Chondrocyte (in vitro differentiated cells): Measurements from ENCODE around the gene PHACTR4. TPM values are rescaled to one million over a fixed set of nuclear protein-coding genes. Genes with fewer than 3 reads are reported as not detected.
"Not testable (repeated sequence)": the region's sequence is repeated elsewhere in the genome, so short reads cannot be mapped to it uniquely, and the experiment has no call there.

ENCODE experiments used
- DNase-seq: peaks from one replicate; pipeline ENCODE4 v3.0.0; 2021; ENCODE audit warnings: mixed read lengths, low spot score
- H3K27ac Mint-ChIP-seq: one replicate; pipeline ENCODE4 v1.8.0; 2021; ENCODE audit warnings: mild to moderate bottlenecking, moderate library complexity, mixed read lengths; ENCODE audit not compliant: unreplicated experiment
- H3K27me3 Mint-ChIP-seq: 2 replicates; pipeline ENCODE4 v1.8.0; 2021; ENCODE audit warnings: low read depth, mixed read lengths
- H3K36me3 Mint-ChIP-seq: 2 replicates; pipeline ENCODE4 v1.8.0; 2021; ENCODE audit warnings: low read depth, mixed read lengths
- H3K4me1 Mint-ChIP-seq: 2 replicates; pipeline ENCODE4 v1.8.0; 2021; ENCODE audit warnings: low read depth, mild to moderate bottlenecking, mixed read lengths
- H3K4me3 Mint-ChIP-seq: one replicate; pipeline ENCODE4 v1.8.0; 2021; ENCODE audit warnings: mild to moderate bottlenecking, moderate library complexity, mixed read lengths; ENCODE audit not compliant: unreplicated experiment
- H3K9me3 Mint-ChIP-seq: 2 replicates; pipeline ENCODE4 v1.8.0; 2021; ENCODE audit warnings: low read depth, mixed read lengths
- total RNA-seq: library from RNA; stranded (reverse); gene quantifications from 3 replicates; pipeline ENCODE4 v1.2.1, GENCODE V29; 2021
- TF ChIP-seq, protein P1 (sequence below): fragments of 200-600 bp; sonication (generic); IDR thresholded peaks from 2 replicates; pipeline ENCODE4 v1.5.0; 2021; ENCODE audit warnings: antibody characterized with exemption, mild to moderate bottlenecking, moderate library complexity

The PHACTR4 gene
- total RNA-seq, 1 donor from 2014 or later = 39.9 TPM

DNA sequence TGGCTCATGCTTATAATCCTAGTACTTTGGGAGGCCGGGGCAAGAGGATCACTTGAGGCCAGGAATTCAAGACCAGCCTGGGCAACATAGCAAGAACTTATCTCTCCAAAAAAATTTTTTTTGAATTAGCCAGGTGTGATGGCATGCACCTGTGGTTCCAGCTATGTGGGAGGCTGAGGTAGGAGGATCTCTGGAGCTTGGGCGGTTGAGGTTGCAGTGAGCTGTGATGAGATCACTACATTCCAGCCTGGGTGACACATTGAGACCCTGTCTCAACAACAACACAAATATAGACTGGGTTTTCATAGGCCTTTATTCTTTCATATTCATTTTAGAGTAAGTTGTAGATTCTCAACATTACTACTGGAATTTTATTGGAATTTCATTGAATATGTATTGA, 27.9 kb upstream of the PHACTR4 start:
- no peaks in the 10 kb centered on the region for H3K36me3 Mint-ChIP-seq
- H3K9me3 Mint-ChIP-seq = no peaks in the 10 kb centered on the region
- H3K4me1 Mint-ChIP-seq = no peaks in the 10 kb centered on the region
- no peak overlapping the region for H3K27ac Mint-ChIP-seq
- no peak for DNase-seq
- TF ChIP-seq, protein P1, sequence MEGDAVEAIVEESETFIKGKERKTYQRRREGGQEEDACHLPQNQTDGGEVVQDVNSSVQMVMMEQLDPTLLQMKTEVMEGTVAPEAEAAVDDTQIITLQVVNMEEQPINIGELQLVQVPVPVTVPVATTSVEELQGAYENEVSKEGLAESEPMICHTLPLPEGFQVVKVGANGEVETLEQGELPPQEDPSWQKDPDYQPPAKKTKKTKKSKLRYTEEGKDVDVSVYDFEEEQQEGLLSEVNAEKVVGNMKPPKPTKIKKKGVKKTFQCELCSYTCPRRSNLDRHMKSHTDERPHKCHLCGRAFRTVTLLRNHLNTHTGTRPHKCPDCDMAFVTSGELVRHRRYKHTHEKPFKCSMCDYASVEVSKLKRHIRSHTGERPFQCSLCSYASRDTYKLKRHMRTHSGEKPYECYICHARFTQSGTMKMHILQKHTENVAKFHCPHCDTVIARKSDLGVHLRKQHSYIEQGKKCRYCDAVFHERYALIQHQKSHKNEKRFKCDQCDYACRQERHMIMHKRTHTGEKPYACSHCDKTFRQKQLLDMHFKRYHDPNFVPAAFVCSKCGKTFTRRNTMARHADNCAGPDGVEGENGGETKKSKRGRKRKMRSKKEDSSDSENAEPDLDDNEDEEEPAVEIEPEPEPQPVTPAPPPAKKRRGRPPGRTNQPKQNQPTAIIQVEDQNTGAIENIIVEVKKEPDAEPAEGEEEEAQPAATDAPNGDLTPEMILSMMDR = no peak
- H3K4me3 Mint-ChIP-seq = no peak overlapping the region
- H3K27me3 Mint-ChIP-seq = no peaks in the 10 kb centered on the region

DNA sequence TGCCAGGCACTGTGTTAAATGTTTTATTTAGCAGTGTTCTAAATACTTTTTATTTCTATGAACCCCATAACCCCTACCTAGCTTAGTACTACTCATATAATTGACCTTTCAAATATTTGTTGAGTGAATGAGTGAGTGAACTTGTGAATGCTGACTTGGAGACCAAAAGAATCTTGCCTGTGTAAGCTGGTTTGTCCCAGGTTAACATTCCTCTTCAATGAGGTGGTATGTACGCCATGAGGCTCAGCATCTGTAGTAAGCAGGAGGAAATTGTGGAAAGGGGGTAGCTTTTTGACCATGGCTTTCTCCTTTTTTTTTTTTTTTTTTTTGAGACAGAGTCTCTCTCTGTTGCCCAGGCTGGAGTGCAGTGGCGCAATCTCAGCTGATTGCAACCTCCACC, 26.1 kb upstream of the PHACTR4 start:
- DNase-seq = no peak
- no peak overlapping the region for H3K27ac Mint-ChIP-seq

DNA sequence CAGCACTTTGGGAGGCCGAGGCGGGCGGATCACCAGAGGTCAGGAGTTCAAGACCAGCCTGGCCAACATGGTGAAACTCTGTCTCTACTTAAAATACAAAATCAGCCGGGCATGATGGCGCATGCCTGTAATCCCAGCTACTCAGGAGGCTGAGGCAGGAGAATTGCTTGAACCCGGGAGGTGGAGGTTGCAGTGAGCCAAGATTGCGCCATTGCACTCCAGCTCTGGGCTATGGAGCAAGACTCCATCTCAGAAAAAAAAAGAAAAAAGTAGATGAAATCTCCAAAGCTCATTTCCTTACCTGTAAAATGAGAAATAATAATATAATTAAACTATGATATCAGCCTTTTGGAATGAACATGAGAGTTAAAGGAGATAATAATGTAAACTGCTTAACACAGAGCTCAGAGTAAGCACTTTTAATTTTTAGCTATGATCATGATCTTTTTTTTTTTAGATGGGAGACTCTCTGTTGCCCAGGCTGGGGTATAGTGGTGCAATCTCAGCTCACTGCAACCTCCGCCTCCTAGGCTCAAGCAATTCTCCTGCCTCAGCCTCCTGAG, 16.2 kb upstream of the PHACTR4 start:
- not testable (repeated sequence) for H3K4me3 Mint-ChIP-seq, H3K27me3 Mint-ChIP-seq, H3K9me3 Mint-ChIP-seq, H3K36me3 Mint-ChIP-seq
- peaks cover 10% of the 10 kb centered on the region for H3K4me1 Mint-ChIP-seq
- peak overlapping the region; percentile 32 for H3K27ac Mint-ChIP-seq
- peak; percentile 12 for DNase-seq

More for the DNA sequence above, 26.1 kb upstream of the PHACTR4 start:
- Mint-ChIP-seq H3K4me3 (no peak overlapping the region), H3K27me3 (no peaks in the 10 kb centered on the region), H3K36me3 (no peaks in the 10 kb centered on the region), H3K4me1 (no peaks in the 10 kb centered on the region), H3K9me3 (no peaks in the 10 kb centered on the region)
- TF ChIP-seq, protein P1 = no peak

DNA sequence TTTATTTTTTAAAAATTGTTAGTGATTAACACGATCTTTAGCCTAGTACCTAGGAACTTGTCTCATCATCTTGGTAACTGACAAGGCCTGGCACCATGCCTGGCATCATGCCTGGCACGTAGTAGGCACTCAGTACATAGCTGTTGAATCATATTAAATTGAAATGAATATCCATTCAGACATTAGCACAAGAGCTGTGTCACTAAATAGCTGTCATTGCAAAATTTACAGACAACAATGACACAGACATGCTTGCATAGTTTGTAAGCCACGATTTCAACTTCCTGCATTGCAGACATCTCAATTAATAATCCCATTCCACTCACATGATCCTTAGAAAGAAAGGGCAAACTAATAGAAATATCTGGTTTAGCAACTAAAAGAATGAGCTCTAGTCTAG, 15.4 kb upstream of the PHACTR4 start:
- TF ChIP-seq, protein P1 = no peak
- no peaks in the 10 kb centered on the region for H3K9me3 Mint-ChIP-seq
- H3K27ac Mint-ChIP-seq = peak overlapping the region; percentile 77
- H3K36me3 Mint-ChIP-seq = no peaks in the 10 kb centered on the region
- peaks cover 10% of the 10 kb centered on the region for H3K4me1 Mint-ChIP-seq
- H3K27me3 Mint-ChIP-seq = no peaks in the 10 kb centered on the region
- DNase-seq = peak; percentile 4
- no peak overlapping the region for H3K4me3 Mint-ChIP-seq

DNA sequence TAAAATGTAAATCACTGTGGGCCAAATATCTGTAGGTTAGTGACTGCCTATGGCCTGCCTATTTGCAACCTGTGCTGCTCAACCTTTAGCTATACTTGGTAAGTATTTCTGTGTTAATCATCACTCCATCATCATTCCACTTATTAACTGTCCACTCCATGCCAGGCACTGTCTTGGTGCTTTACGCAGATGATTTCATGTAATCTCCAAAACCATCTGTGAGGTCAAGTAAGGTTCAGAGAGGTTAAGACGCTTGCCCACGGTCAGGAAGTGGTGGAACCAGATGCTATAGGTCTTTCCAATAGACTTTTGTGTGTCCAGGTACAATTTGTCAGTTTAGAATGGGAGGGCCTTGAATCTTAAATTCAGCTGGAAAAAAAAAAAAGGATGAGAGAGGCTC, 10.8 kb upstream of the PHACTR4 start:
- Mint-ChIP-seq H3K4me1 (peaks cover 7% of the 10 kb centered on the region), H3K27ac (no peak overlapping the region), H3K9me3 (no peaks in the 10 kb centered on the region), H3K27me3 (no peaks in the 10 kb centered on the region), H3K36me3 (no peaks in the 10 kb centered on the region), H3K4me3 (no peak overlapping the region)
- DNase-seq = no peak
- TF ChIP-seq, protein P1 = no peak

DNA sequence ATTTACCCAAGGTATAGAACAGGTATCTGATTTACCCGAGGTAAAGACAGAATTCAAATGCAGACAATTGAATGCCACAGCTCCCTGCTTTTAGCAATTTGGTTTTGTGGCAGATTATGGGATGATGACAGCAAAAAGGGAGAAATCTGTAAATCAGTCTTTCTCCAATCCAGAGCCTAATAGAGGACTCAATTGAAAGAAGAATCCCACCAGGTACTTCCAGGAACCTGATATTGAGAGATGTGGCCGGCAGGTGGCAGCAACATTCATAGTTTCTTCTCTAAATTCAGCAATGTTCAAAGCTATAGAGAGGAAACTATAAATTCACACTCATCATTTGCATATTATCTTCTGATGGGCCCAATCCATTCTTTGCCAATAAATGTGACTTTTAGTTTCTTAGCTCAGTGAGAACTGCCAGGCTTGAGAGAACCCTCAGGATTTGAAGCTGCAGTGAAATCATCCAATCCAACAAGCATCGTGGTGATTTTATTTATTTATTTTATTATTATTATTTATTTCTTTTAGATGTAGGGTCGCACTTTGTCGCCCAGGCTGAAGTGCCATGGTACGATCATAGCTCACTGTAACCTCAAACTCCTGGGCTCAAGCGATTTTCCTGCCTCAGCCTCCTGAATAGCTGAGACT, 9.8 kb upstream of the PHACTR4 start:
- H3K27me3 Mint-ChIP-seq = no peaks in the 10 kb centered on the region
- H3K4me3 Mint-ChIP-seq = no peak overlapping the region
- no peak overlapping the region for H3K27ac Mint-ChIP-seq
- H3K36me3 Mint-ChIP-seq = no peaks in the 10 kb centered on the region
- TF ChIP-seq, protein P1 = peak; percentile 88
- DNase-seq = peak; percentile 33
- no peaks in the 10 kb centered on the region for H3K9me3 Mint-ChIP-seq
- H3K4me1 Mint-ChIP-seq = no peaks in the 10 kb centered on the region
